OCI-LY7 (cell line): ENCODE data around the gene STAT5B. TPM values are rescaled to one million over a fixed set of nuclear protein-coding genes. Genes with fewer than 3 reads are reported as not detected.
"Not testable (repeated sequence)": the region's sequence is repeated elsewhere in the genome, so short reads cannot be mapped to it uniquely, and the experiment has no call there.

Experiments used
- BruUV-seq: library from RNA; stranded (reverse); fragments of 400-500 nt; replicated peaks from 2 replicates; lab custom pipeline; 2021; lab: Mats Ljungman, UMichigan
- CTCF ChIA-PET: fragments of 300-600 bp; sonication (Branson Sonifier 250); formaldehyde crosslinking; loops from one replicate; lab custom pipeline; 2022; ENCODE audit warnings: antibody characterized with exemption; ENCODE audit not compliant: unreplicated experiment; lab: Charles Lee
- POLR2A ChIA-PET: fragments of 300-600 bp; sonication (Branson Sonifier 250); formaldehyde crosslinking; loops from one replicate; lab custom pipeline; 2022; ENCODE audit warnings: antibody characterized with exemption; lab: Charles Lee
- DNase-seq: peaks from one replicate; pipeline ENCODE4 v3.0.0-alpha.2; 2015; ENCODE audit warnings: low spot score
- H2AFZ ChIP-seq: fragments of 200-600 bp; sonication (generic), shearing (Covaris generic); 2 replicates; pipeline ENCODE4 v1.6.1; 2014; ENCODE audit warnings: mild to moderate bottlenecking, antibody characterized with exemption, low read length, moderate library complexity
- H3K27ac ChIP-seq: fragments of 200-600 bp; sonication (generic); 2 replicates; pipeline ENCODE4 v1.5.1; 2014; ENCODE audit warnings: mixed run types, low read depth, mild to moderate bottlenecking, moderate library complexity, low read length, inconsistent platforms; ENCODE audit not compliant: poor library complexity, severe bottlenecking
- H3K36me3 ChIP-seq: fragments of 200-600 bp; sonication (generic); 2 replicates; pipeline ENCODE4 v1.6.1; 2014; ENCODE audit warnings: mild to moderate bottlenecking, antibody characterized with exemption, low read length, moderate library complexity, mixed read lengths; ENCODE audit not compliant: insufficient read depth
- H3K4me1 ChIP-seq: fragments of 200-600 bp; sonication (generic); 2 replicates; pipeline ENCODE4 v1.5.1; 2014; ENCODE audit warnings: mild to moderate bottlenecking, low read length; ENCODE audit not compliant: insufficient read depth, poor library complexity, severe bottlenecking
- H3K4me2 ChIP-seq: fragments of 200-600 bp; sonication (generic); 2 replicates; pipeline ENCODE4 v1.6.1; 2014; ENCODE audit warnings: mild to moderate bottlenecking, low read length
- H3K4me3 ChIP-seq: fragments of 200-600 bp; sonication (generic); 2 replicates; pipeline ENCODE4 v1.5.1; 2014; ENCODE audit warnings: mild to moderate bottlenecking, low read depth, low read length; ENCODE audit not compliant: poor library complexity, severe bottlenecking
- H3K79me2 ChIP-seq: fragments of 200-600 bp; sonication (generic); 2 replicates; pipeline ENCODE4 v1.6.1; 2016; ENCODE audit warnings: low read depth, mild to moderate bottlenecking, low read length, moderate library complexity, mixed read lengths; ENCODE audit not compliant: insufficient read depth
- H3K9me2 ChIP-seq: fragments of 200-600 bp; sonication (generic); 2 replicates; pipeline ENCODE4 v1.6.1; 2016; ENCODE audit warnings: mild to moderate bottlenecking, low read length, mixed read lengths; ENCODE audit not compliant: insufficient read depth
- H3K9me3 ChIP-seq: fragments of 200-600 bp; sonication (generic); 2 replicates; pipeline ENCODE4 v1.6.1; 2014; ENCODE audit warnings: mild to moderate bottlenecking, mixed run types, low read length, mixed read lengths
- H4K20me1 ChIP-seq: fragments of 200-600 bp; sonication (generic); 2 replicates; pipeline ENCODE4 v1.6.1; 2014; ENCODE audit warnings: mild to moderate bottlenecking, antibody characterized with exemption, low read length, moderate library complexity, mixed read lengths; ENCODE audit not compliant: insufficient read depth
- CTCF ChIP-seq: fragments of 200-600 bp; sonication (generic); conservative IDR thresholded peaks from 2 replicates; pipeline ENCODE4 v1.5.1; 2014; ENCODE audit warnings: mild to moderate bottlenecking, antibody characterized with exemption, low read length, moderate library complexity, mixed read lengths
- EZH2phosphoT487 ChIP-seq: fragments of 200-600 bp; sonication (generic); IDR thresholded peaks from 2 replicates; pipeline ENCODE4 v1.6.1; 2018; ENCODE audit warnings: low read depth, borderline replicate concordance, mild to moderate bottlenecking, mixed run types, antibody characterized with exemption, low read length, moderate library complexity, mixed read lengths
- intact Hi-C: fragments of 100-400 bp; cut with micrococcal nuclease; formaldehyde crosslinking; loops from one replicate; pipeline ENCODE4 v1.10.0; 2022; ENCODE audit not compliant: unreplicated experiment
- total RNA-seq, 2 experiments: library from RNA; depleted of rRNA in 1 of 2; stranded (reverse); fragments of >200 nt in 1 of 2; shearing (Covaris generic) in 1 of 2; gene quantifications; 2 replicates each; pipeline ENCODE4 v1.2.3, GENCODE V29; 2014 to 2022

Gene STAT5B
- total RNA-seq, 2 experiments from 2014 or later = 33.3 to 46.7 TPM

GRCh38 chr17:42243493-42243982 lies 32.7 kb downstream of the STAT5B start:
- H3K36me3 ChIP-seq = 0 out of 2 replicates have a peak, but pooled peaks cover 3% of the 10 kb centered on the region
- peaks cover 10% of the 10 kb centered on the region; the same call in 1 of the 2 replicates for H3K79me2 ChIP-seq
- no peak overlapping the region for H3K4me3 ChIP-seq
- no peaks in the 10 kb centered on the region for H4K20me1 ChIP-seq
- H2AFZ ChIP-seq = no peak overlapping the region
- no peaks in the 10 kb centered on the region; the same call in 1 of the 2 replicates for H3K9me3 ChIP-seq
- intact Hi-C loops = no loop called here
- ChIA-PET POLR2A (no interaction called here), CTCF (no interaction called here)
- TF ChIP-seq EZH2phosphoT487 = no peak
- no peak for TF ChIP-seq CTCF
- BruUV-seq = no TSS peak
- H3K4me2 ChIP-seq = no peak overlapping the region
- H3K4me1 ChIP-seq = peaks cover 6% of the 10 kb centered on the region
- no peaks in the 10 kb centered on the region for H3K9me2 ChIP-seq
- no peak for DNase-seq
- H3K27ac ChIP-seq = no peak overlapping the region

- H3K27ac ChIP-seq = no peak overlapping the region
These were observed 34.3 kb downstream of the STAT5B start for GRCh38 chr17:42241871-42242270.

GRCh38 chr17:42240863-42241262 lies 35.3 kb downstream of the STAT5B start:
- POLR2A ChIA-PET, H2AFZ ChIP-seq, H3K27ac ChIP-seq, CTCF ChIA-PET, H3K9me2 ChIP-seq, BruUV-seq, H3K36me3 ChIP-seq, H3K4me1 ChIP-seq, H3K9me3 ChIP-seq, H3K4me3 ChIP-seq, DNase-seq, H4K20me1 ChIP-seq, H3K79me2 ChIP-seq, intact Hi-C loops, H3K4me2 ChIP-seq: not testable (repeated sequence)

More at GRCh38 chr17:42241871-42242270, 34.3 kb downstream of the STAT5B start:
- TF ChIP-seq EZH2phosphoT487 (no peak), CTCF (no peak)
- intact Hi-C loops = no loop called here
- no TSS peak for BruUV-seq
- Histone ChIP-seq H3K4me2 (no peak overlapping the region), H3K4me3 (no peak overlapping the region), H3K79me2 (no peaks in the 10 kb centered on the region), H4K20me1 (no peaks in the 10 kb centered on the region), H3K9me2 (no peaks in the 10 kb centered on the region), H3K4me1 (no peaks in the 10 kb centered on the region), H3K36me3 (no peaks in the 10 kb centered on the region), H2AFZ (no peak overlapping the region), H3K9me3 (no peaks in the 10 kb centered on the region)
- DNase-seq = no peak
- POLR2A ChIA-PET = no interaction called here
- CTCF ChIA-PET = no interaction called here
